Pancreas (tissue), 10 donors: Measurements from ENCODE around the gene NLGN3. TPM values are rescaled to one million over a fixed set of nuclear protein-coding genes. Genes with fewer than 3 reads are reported as not detected.
A peak's percentile ranks its signal among the peaks of the same experiment; 100 is the strongest.

Source experiments
- ATAC-seq, 4 donors: fragments of 200-7000 bp; cut with Tn5 transposase; one replicate each; pipeline versions ENCODE4 v1.8.0 to v1.9.1; 2020; ENCODE audit warnings: mild to moderate bottlenecking in 4 of 4, moderate library complexity in 4 of 4
- DNase-seq, 6 donors: peaks; one replicate each; pipeline ENCODE4 v3.0.0-alpha.2; 2020
- FAIRE-seq: peaks from 2 replicates; lab custom pipeline; 2012; peaks lifted over from hg19 to GRCh38; lab: Jason Lieb, UNC
- H3K27ac ChIP-seq, 4 donors: fragments of 200-600 bp; sonication (generic); 1 replicate in 3 of 4; 2 replicates in 1 of 4; pipeline versions ENCODE4 v1.5.0 to v1.8.0; 2020
- H3K27me3 ChIP-seq, 4 donors: fragments of 200-600 bp; one replicate each; pipeline ENCODE4 v1.8.0; 2021
- H3K36me3 ChIP-seq, 3 donors: fragments of 200-600 bp; sonication (generic) in 1 of 3; one replicate each; pipeline versions ENCODE4 v1.5.0 to v1.8.0; 2020 to 2021
- H3K4me1 ChIP-seq, 3 donors: fragments of 200-600 bp; one replicate each; pipeline ENCODE4 v1.8.0; 2021
- H3K4me3 ChIP-seq, 4 donors: fragments of 200-600 bp; sonication (generic) in 2 of 4; one replicate each; pipeline versions ENCODE4 v1.5.0 to v1.8.0; 2020 to 2021
- H3K9me3 ChIP-seq, 4 donors: fragments of 200-600 bp; one replicate each; pipeline ENCODE4 v1.8.0; 2021
- WGBS, 2 donors: extraction: QIAGEN DNeasy Blood & Tissue Kit; methylation state at CpG; one replicate each; pipeline ENCODE4 v1.1.7; 2013; 5-methylcytosine and 5-hydroxymethylcytosine counted together
- intact Hi-C, 3 donors: fragments of 100-400 bp; cut with DNase I; formaldehyde crosslinking; loops; one replicate each; pipeline versions ENCODE4 v1.11.1 to v1.14.2; 2022
- polyA plus RNA-seq, 2 donors: library from polyadenylated mRNA; stranded (reverse); fragments of 200-250 nt; gene quantifications; one replicate each; pipeline ENCODE4 v1.2.3, GENCODE V29; 2013
- total RNA-seq, 6 donors: library from RNA; stranded (reverse); fragmentation: NEBNext Ultra II Directional in 4 of 6; extraction: Animal tissue kit (Norgen Biotek cat#: 25700) in 4 of 6; gene quantifications; one replicate each; pipeline versions ENCODE4 v1.2.1 to v1.2.4, GENCODE V29; 2021 to 2023
- TF ChIP-seq, protein P1 (sequence below), 4 donors: fragments of 200-600 bp; sonication (generic) in 3 of 4; IDR thresholded peaks; one replicate each; pipeline versions ENCODE4 v1.5.0 to v1.8.0; 2021; ENCODE audit warnings: antibody characterized with exemption in 4 of 4
- donor health status: healthy with polysubstance abuse.
- donor health status: DM: no; HTN: no; CAD: no; lungs with moderate emphysema.
- donor health status: DM: no; HTN: no; CAD: no.
- donor health status: control.
- donor health status: control.
- donor health status: Bipolar disorder and iron deficiency.
- donor health status: DM: yes; HTN: yes; CAD: no.
- donor health status: DM: no; HTN: no; CAD: no.
- donor health status: DM: no; HTN: no; CAD: no.
- donor health status: DM: yes; HTN: yes; CAD: no.

NLGN3 gene
- total RNA-seq (under 1 TPM; 0.04 to 0.56 (median 0.21) TPM), polyA plus RNA-seq (under 1 TPM; 0.11 to 0.33 TPM)

GRCh38 chrX:71144651-71145050, at the start of gene NLGN3:
Gene NLGN3 (plus strand): TSS chrX:71144841. CDS start chrX:71147750, 2,909 bp downstream.
- no peaks in the 10 kb centered on the region for H3K36me3 ChIP-seq
- intact Hi-C loops, result no loop called here
- WGBS, 2 donors, result 5 to 21% methylated on average over 28 of the region's 28 CpGs
- H3K27ac ChIP-seq, result no peak within 1 kb of the TSS
- H3K4me1 ChIP-seq, result no peaks in the 10 kb centered on the region
- TF ChIP-seq, protein P1, sequence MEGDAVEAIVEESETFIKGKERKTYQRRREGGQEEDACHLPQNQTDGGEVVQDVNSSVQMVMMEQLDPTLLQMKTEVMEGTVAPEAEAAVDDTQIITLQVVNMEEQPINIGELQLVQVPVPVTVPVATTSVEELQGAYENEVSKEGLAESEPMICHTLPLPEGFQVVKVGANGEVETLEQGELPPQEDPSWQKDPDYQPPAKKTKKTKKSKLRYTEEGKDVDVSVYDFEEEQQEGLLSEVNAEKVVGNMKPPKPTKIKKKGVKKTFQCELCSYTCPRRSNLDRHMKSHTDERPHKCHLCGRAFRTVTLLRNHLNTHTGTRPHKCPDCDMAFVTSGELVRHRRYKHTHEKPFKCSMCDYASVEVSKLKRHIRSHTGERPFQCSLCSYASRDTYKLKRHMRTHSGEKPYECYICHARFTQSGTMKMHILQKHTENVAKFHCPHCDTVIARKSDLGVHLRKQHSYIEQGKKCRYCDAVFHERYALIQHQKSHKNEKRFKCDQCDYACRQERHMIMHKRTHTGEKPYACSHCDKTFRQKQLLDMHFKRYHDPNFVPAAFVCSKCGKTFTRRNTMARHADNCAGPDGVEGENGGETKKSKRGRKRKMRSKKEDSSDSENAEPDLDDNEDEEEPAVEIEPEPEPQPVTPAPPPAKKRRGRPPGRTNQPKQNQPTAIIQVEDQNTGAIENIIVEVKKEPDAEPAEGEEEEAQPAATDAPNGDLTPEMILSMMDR (IDR thresholded peaks at IDR 0.05), result no peak
- ATAC-seq, result peak in 1 of 4 donors; percentile 10
- DNase-seq, result no peak
- no peaks in the 10 kb centered on the region for H3K9me3 ChIP-seq
- H3K27me3 ChIP-seq, result no peaks in the 10 kb centered on the region
- FAIRE-seq, result no peak
- no peak within 1 kb of the TSS for H3K4me3 ChIP-seq

DNA sequence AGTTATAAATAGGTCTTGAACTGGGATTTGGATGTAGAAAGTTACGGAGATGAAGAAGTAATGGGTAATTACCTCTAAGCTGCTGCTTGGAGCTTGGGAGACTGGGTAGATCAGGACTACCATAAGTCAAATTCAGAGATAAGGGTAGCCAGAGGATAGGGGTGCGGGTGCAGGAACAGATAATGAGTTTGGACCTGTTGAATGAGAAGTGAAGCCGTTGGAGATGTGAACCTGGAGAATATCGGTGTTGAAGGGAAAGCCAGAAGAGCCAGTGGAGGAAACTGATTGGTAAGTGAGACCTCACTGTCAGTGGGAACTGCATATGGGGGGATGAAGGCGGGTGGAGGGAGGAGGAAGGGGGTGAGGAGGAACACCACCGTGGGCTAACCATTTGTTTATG, 49.6 kb upstream of the NLGN3 start:
- peak overlapping the region; percentile 5 to 50 (median 33) for H3K4me3 ChIP-seq
- no peak for FAIRE-seq

DNA sequence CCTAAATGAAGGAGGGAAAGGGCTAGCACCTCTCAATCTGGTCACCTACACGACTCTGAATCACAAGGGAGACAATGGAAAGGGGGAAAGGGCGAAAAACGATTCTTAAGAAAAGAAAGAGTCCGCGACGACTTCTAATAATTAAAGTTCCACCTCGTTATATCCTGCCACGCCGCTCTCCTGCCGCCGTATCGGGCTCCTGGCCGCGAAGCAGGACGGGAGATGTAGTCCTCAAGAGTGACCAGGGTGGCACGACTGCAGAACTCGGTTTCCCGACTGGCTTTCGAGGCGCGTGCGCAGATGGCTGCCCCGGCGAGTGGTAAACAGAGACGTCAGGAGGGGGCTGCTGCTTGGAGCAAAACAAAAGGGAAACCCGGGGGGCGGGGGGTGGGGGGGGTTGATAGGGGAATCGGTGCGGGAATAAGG, 49.1 kb upstream of the NLGN3 start, which contains the start of gene FOXO4:
Gene FOXO4, plus strand, starts transcription at position 297 of the 426 bp plus-strand sequence. CDS start 678 bp downstream, outside the sequence.
- no peaks in the 10 kb centered on the region for H3K4me1 ChIP-seq
- H3K27ac ChIP-seq, result peak within 1 kb of the TSS in 2 of 4 donors; percentile 47 to 60
- WGBS, 2 donors, result 1 to 9% methylated on average over 29 of the region's 29 CpGs
- intact Hi-C loops, result no loop called here
- peak; percentile 86 to 95 (median 90) for DNase-seq
- peak within 1 kb of the TSS; percentile 21 to 50 (median 45) for H3K4me3 ChIP-seq
- no peaks in the 10 kb centered on the region for H3K9me3 ChIP-seq
- peak; percentile 95 to 98 (median 96) for ATAC-seq
- no peaks in the 10 kb centered on the region for H3K36me3 ChIP-seq
- peak; percentile 23 for FAIRE-seq
- TF ChIP-seq, protein P1 (IDR thresholded peaks at IDR 0.05), result no peak
- no peaks in the 10 kb centered on the region for H3K27me3 ChIP-seq

More for the DNA sequence above, 49.6 kb upstream of the NLGN3 start:
- H3K36me3 ChIP-seq, result no peaks in the 10 kb centered on the region
- no peaks in the 10 kb centered on the region for H3K9me3 ChIP-seq
- 17 to 35% methylated on average over 6 of the region's 6 CpGs for WGBS, 2 donors
- H3K4me1 ChIP-seq, result no peaks in the 10 kb centered on the region
- no peak for ATAC-seq
- TF ChIP-seq, protein P1 (IDR thresholded peaks at IDR 0.05), result no peak
- DNase-seq, result no peak
- intact Hi-C loops, result no loop called here
- H3K27me3 ChIP-seq, result no peaks in the 10 kb centered on the region
- no peak overlapping the region for H3K27ac ChIP-seq

DNA sequence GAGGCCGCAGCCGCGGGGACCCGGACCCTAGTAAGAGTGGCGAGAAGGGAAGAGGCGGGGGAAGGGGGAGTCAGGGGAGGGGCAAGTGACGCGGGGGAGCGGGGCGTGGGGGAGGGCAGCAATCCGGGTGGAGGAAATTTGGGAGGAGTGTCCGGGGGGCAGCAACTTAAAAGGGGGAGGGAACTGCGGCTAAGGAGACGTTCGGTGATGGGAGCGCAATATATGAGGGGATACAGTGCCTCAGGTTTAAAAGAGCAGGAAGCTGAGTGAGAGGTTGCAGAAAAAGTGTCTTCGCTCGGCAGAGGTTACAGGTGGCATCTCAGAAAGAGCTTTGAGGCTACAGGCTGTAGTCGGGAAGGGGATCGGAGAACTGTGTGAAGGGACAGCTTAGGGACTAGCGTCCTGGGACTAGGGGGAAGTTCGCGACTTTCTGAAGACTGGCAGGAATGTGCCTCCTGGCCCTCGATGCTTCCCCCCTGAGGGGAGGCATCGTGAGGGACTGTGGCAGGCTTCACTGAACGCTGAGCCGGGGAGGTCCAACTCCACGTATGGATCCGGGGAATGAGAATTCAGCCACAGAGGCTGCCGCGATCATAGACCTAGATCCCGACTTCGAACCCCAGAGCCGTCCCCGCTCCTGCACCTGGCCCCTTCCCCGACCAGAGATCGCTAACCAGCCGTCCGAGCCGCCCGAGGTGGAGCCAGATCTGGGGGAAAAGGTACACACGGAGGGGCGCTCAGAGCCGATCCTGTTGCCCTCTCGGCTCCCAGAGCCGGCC, 48.5 kb upstream of the NLGN3 start:
- intact Hi-C loops, result no loop called here
- ATAC-seq, result peak; percentile 70 to 79 (median 78)
- 0 to 14% methylated on average over 46 of the region's 46 CpGs for WGBS, 2 donors
- no peaks in the 10 kb centered on the region for H3K9me3 ChIP-seq
- H3K27ac ChIP-seq, result peak overlapping the region in 2 of 4 donors; percentile 47 to 60
- FAIRE-seq, result no peak
- TF ChIP-seq, protein P1 (IDR thresholded peaks at IDR 0.05), result no peak
- H3K4me3 ChIP-seq, result peak overlapping the region; percentile 21 to 50 (median 45)
- no peaks in the 10 kb centered on the region for H3K27me3 ChIP-seq
- DNase-seq, result peak in 4 of 6 donors; percentile 16 to 74 (median 46)
- no peaks in the 10 kb centered on the region for H3K4me1 ChIP-seq
- H3K36me3 ChIP-seq, result no peaks in the 10 kb centered on the region

GRCh38 chrX:71096760-71097032, 47.9 kb upstream of the NLGN3 start:
- no peak for FAIRE-seq
- WGBS, 2 donors, result 1 to 29% methylated on average over 9 of the region's 9 CpGs
- peak in 1 of 4 donors; percentile 3 for ATAC-seq

More at GRCh38 chrX:71096760-71097032, 47.9 kb upstream of the NLGN3 start:
- H3K36me3 ChIP-seq, result no peaks in the 10 kb centered on the region
- H3K9me3 ChIP-seq, result no peaks in the 10 kb centered on the region
- H3K27ac ChIP-seq, result no peak overlapping the region
- DNase-seq, result no peak
- TF ChIP-seq, protein P1 (IDR thresholded peaks at IDR 0.05), result no peak
- H3K4me1 ChIP-seq, result no peaks in the 10 kb centered on the region
- intact Hi-C loops, result no loop called here
- peaks cover 0 to 1% (median 0%) of the 10 kb centered on the region in 4 donors for H3K27me3 ChIP-seq
- H3K4me3 ChIP-seq, result peak overlapping the region; percentile 21 to 50 (median 45)
